WTC11 (cell line): ENCODE data around the gene JCAD.

Experiments used
- CTCF ChIP-seq: fragments of 200-600 bp; IDR thresholded peaks from 2 replicates; pipeline ENCODE4 v1.8.0; 2022; ENCODE audit warnings: antibody characterized with exemption
- ELF4 ChIP-seq: sonication (generic); formaldehyde crosslinking; IDR thresholded peaks from 2 replicates; pipeline ENCODE4 v1.8.1; 2022; ENCODE audit warnings: low read depth, mild to moderate bottlenecking, moderate library complexity, missing genetic modification reagents
- ETV6 ChIP-seq: sonication (generic); formaldehyde crosslinking; IDR thresholded peaks from 2 replicates; pipeline ENCODE4 v1.8.1; 2022; ENCODE audit warnings: mild to moderate bottlenecking, missing genetic modification reagents
- FOXJ3 ChIP-seq: sonication (generic); formaldehyde crosslinking; IDR thresholded peaks from 2 replicates; pipeline ENCODE4 v1.9.0; 2021; ENCODE audit warnings: missing genetic modification reagents, mild to moderate bottlenecking, borderline replicate concordance
- GABPB1 ChIP-seq: sonication (generic); formaldehyde crosslinking; IDR thresholded peaks from 2 replicates; pipeline ENCODE4 v1.8.1; 2023; ENCODE audit warnings: mild to moderate bottlenecking, missing genetic modification reagents
- JUN ChIP-seq: sonication (generic); formaldehyde crosslinking; IDR thresholded peaks from 2 replicates; pipeline ENCODE4 v1.8.0; 2023; ENCODE audit warnings: mild to moderate bottlenecking, missing genetic modification reagents
- MAX ChIP-seq: sonication (generic); formaldehyde crosslinking; IDR thresholded peaks from 2 replicates; pipeline ENCODE4 v1.8.0; 2022; ENCODE audit warnings: mild to moderate bottlenecking, missing genetic modification reagents
- SP1 ChIP-seq: sonication (generic); formaldehyde crosslinking; conservative IDR thresholded peaks from 2 replicates; pipeline ENCODE4 v1.8.1; 2022; ENCODE audit warnings: missing genetic modification reagents
- USF2 ChIP-seq: sonication (generic); formaldehyde crosslinking; IDR thresholded peaks from 2 replicates; pipeline ENCODE4 v1.8.1; 2023; ENCODE audit warnings: mild to moderate bottlenecking, missing genetic modification reagents, moderate library complexity
- ZNF138 ChIP-seq: sonication (generic); formaldehyde crosslinking; conservative IDR thresholded peaks from 2 replicates; pipeline ENCODE4 v1.8.1; 2022; ENCODE audit warnings: mild to moderate bottlenecking, moderate library complexity, missing genetic modification reagents

- TF ChIP-seq CTCF (no peak), USF2 (CRISPR knock-in tag) (no peak), MAX (CRISPR knock-in tag) (no peak), ELF4 (CRISPR knock-in tag) (no peak), GABPB1 (CRISPR knock-in tag) (no peak), FOXJ3 (no peak), SP1 (CRISPR knock-in tag) (no peak), JUN (CRISPR knock-in tag) (no peak), ZNF138 (no peak), ETV6 (no peak)
These were observed 16.1 kb upstream of the JCAD start for GRCh38 chr10:30075481-30075880.
